ENCODE measurements around the gene LMOD1. TPM values are rescaled to one million over a fixed set of nuclear protein-coding genes. Genes with fewer than 3 reads are reported as not detected.
"Not testable (repeated sequence)": the region's sequence is repeated elsewhere in the genome, so short reads cannot be mapped to it uniquely, and the experiment has no call there.

Gene LMOD1
- total RNA-seq, 1 donor from 2014 or later = 3.2 TPM

DNA sequence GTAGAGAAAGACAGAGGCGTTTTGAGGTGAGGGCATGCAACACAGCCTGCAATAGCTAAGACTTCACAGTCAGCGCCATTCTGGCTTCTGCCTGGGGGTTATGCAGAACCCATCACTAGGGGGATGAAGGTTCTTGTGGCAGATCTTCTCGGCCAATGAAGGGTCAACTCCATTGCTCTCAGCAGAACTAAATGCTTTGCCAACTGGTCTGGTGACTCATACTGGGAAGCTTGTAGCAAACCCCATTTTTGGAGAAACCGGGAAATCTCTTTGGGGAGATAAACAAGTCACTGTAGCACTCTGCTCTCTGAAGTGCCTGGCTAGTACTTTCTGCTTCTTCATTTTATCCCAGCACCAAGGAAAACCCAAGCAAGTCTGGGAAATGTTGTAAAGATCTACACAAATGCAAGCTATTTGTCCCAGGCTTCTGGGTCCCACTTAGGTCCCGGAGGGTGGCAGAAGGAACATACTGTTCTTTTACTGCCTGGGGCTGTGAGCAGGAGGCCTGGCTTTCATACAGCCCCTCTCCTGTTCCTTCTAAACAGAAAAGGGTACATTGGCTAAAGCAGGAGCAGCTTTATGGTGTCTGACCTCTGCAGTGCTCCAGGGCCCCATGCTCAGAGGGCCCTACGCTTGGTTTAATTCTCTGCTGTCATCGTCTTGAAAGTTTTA lies 28.9 kb downstream of the LMOD1 start:
- DNase-seq (ENCODE audit: low read depth) = peak; percentile 81

- peak; percentile 43 for DNase-seq (ENCODE audit: low read depth)
Observed at GRCh38 chr1:201916649-201917249, 29.6 kb downstream of the LMOD1 start.

DNA sequence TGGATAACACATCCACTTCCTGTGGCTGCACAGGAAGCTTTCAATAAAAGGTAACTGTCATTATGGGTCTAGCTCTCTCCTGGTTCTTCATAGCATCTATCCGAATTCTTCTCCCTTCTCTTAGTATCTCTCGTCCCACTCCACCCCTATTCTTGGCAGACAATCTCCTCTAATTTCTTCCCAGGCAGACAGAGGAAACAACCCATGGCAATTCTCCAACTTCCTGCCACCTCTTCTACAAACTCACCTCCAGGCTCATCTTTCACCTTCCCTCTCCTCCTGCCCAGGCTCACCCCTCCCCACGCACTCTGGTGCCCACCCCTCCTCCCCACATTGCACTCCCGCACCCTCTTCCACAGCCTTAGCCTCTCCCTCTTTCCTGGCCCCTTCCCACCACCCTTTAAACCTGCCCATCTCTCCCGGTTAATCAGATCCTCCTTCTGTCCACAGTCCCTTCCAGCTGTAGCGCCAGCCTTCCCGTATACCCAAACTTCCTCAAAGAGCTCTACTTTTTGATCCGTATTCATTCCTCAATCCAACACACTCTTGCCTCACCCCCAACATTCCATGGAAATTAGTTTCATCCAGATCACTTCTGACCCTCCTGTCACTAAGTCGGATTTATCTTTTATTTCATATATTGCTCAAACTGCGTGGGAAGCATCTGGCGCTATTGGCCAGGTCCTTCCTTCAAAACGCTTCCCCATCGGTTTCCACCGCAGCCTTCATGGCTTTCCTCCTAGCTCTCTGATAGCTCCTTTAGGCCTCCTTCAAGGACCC lies 31.7 kb downstream of the LMOD1 start:
- no peak for DNase-seq (ENCODE audit: low read depth)

GRCh38 chr1:201912832-201913231 lies 33.5 kb downstream of the LMOD1 start:
- no peak for DNase-seq (ENCODE audit: low read depth)

GRCh38 chr1:201911826-201912571 lies 34.3 kb downstream of the LMOD1 start:
- no peak for DNase-seq (ENCODE audit: low read depth)

DNA sequence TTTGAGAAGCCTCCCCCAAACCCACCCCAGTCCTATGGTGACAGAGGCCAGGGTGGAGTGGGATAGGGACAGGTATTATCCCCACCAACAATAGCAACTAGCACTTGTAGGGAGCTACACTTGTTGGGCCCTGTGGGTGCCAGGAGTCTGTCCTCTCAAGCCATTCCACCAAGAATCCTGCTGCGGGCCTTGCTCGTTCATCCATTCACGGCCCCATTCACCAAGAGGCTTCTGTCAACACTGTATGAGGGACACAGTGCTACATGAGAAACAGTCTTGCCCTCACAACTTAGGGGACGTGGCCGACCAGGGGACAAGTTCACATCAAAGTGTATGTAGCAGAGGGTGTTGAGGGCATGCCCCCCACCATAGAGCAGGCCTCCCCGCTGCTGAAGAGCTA lies 38.7 kb downstream of the LMOD1 start:
- no peak for DNase-seq (ENCODE audit: low read depth)

DNA sequence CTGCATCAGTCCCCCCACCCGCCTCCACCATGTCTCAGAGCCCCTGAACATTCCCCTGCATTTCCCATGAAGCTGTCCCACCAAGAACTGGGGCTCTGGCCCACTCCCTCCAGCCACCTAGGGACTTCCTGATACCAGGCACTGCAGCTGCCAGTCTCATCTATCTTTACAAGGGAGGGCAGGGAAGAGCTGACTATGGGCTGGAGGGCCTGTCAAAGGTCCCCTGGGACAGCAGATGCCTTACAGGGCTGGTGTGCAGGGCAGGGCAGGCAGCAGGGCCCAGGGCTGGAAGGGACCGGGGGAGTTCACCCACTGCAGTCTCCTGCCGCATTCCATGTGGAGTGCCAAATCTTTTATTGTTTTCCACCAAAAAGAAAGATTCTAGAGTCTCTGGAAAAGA lies 40.0 kb downstream of the LMOD1 start:
- DNase-seq (ENCODE audit: low read depth) = peak; percentile 89

DNA sequence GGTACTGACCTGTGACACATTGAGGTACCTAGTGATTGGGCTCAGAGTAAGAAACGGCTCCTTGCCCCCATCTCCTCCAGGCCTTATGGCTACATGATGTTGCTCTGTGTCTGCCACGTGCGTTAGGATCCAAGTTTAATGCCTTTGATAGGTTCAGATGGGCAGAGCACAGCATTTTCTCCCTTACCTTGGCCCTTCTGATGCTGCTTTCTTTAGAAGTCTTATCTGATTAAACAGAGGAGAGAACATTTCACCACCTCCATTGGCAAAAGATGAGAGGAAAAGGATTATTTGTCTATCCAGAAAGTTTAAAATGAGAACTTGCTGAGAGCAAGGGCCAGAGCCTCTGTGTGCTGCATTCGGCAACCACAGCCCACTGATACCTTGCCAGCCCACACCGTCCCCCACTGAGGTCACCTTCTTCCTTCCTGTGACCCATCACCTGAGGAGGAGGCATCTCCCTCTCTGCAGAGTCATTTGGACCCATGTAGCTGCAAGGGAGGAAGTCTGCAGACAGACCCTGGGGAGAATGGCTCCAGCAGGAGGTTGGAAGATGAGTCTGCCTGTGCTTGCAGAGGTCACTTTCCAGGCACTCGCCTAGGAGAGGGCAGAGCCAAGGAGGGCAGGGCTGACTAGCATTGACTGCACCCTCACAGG lies 41.0 kb downstream of the LMOD1 start:
- no peak for DNase-seq (ENCODE audit: low read depth)

GRCh38 chr1:201904579-201904978 lies 41.8 kb downstream of the LMOD1 start:
- peak; percentile 68 for DNase-seq (ENCODE audit: low read depth)

DNA sequence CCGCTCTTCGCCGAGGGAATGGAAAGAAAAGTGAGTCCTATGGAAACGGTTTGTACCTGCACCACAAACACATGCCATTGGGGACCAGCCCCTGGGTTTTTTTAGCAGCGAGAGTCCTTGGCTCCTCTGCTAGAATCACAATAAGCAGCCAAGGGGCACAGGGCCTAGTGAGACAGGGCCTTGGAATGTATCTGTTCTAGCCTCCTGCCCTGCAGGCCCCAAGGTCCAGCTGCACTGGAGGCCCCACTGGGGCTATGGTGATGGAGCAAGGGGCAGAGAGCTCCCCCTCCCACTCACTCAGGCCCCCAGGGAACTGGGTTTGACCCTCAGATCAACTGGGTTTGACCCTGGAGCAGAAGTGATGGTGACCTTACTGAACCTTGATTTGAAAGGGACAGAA lies 43.2 kb downstream of the LMOD1 start:
- peak; percentile 28 for DNase-seq (ENCODE audit: low read depth)

- DNase-seq (ENCODE audit: low read depth) = no peak
Observed at GRCh38 chr1:201902198-201902597, 44.1 kb downstream of the LMOD1 start.

GRCh38 chr1:201901036-201901435 lies 45.3 kb downstream of the LMOD1 start:
- DNase-seq (ENCODE audit: low read depth) = not testable (repeated sequence)

GRCh38 chr1:201900476-201900875 lies 45.9 kb downstream of the LMOD1 start:
- no peak for DNase-seq (ENCODE audit: low read depth)

DNA sequence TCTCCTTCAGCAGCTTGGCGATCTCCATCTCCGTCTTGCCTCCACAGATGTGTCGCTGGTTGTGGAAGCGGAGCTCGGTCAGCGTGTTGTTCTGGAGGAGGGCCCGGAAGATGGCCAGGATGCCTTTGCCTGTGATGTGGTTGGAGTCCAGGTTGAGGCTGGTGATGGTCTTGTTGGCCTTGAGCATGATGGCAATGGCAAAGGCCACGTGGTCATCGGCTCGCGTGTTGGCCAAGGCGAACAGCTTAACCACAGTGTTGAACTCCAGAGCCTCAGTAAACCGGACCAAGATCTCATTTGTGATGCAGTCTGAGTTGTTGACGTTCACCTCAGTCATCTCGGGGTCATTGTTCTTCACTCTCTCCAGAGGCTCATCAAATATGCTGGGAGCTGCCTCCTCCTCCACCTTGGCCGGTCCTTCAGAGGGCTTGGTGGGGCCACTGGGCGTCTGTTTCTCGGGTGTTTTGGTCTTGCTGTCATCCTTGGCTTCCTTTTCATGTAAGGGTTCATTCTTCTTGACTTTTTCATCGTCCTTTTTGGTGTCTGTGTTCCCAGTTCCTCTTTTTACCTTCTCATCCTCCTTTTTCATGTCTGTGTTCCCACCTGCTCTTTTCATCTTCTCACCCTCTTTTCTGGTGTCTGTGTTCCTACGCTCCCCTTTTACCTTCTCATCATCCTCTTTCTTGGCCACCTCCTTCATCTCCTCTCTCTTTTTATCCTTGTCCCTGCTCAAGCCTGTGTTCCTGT lies 46.5 kb downstream of the LMOD1 start:
- no peak for DNase-seq (ENCODE audit: low read depth)

- DNase-seq (ENCODE audit: low read depth) = peak; percentile 64
Observed at GRCh38 chr1:201898992-201899391, 47.4 kb downstream of the LMOD1 start.

- no peak for DNase-seq (ENCODE audit: low read depth)
Observed at GRCh38 chr1:201898240-201898894, 48.0 kb downstream of the LMOD1 start.

- DNase-seq (ENCODE audit: low read depth) = peak; percentile 84
Observed at GRCh38 chr1:201896951-201897391, 49.4 kb downstream of the LMOD1 start.

DNA sequence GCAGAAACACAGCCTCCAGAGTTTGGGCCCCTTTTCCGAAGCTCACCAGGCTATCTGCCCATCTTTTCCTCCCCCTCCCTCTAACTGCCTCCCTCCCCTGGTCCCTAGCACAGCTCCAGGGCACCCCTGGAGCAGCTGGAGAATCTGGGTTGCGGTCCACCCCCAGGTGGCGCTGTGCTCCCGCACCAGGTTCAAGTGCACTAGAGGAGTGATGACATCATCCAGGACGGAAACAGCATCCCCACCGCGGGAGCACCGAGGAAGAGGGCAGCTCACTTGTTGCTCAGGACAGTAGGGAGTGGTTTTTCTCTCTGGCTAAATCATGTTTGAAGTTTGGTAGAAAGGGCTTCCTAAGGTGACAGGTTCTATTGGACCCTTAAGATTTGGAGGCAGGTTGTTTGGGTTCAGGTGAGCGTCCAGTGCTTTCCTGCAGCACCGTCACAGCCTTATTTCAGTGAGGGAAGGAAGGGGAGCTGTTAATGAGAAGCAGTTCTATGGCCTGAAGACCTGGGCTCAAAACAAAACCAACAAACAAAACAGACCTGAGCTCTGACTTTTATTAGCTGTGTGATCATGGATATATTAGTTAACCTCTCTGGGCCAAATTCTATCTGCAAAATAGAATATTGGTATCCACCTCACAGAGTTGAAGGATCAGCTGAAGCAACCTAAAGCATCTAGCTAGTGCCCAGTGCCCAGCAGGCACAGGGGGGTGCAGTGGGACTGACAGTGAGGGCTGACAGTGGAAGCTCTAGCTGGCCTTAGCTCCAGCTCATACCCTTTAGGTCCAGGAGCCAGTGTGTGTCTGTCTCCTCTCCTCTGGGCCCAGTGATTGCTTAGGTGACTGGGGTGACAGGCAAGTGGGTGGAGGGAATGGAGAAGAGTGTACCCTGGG lies 50.2 kb downstream of the LMOD1 start:
- peak; percentile 94 for DNase-seq (ENCODE audit: low read depth)
